ENCODE data around the gene DIS3L2.

DIS3L2 gene

DNA sequence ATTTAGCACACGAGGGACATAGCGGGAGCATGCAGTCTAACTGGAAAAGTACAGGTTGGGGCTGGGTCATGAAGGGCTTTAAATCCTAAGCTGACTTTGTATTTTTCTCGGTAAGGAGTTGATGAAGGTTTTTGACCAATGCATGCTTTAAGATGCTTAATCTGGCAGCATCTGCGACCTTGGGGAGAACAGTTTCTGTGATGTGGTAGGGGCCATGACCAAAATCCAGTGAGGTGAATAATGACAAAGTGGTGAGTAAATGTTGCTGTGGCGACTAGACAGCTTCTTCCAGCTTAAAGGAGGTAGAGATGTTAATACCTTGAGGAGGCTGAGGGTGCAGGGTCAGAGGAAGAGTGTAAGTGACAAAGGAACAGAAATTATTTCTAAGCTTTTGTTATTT, 242.4 kb downstream of the DIS3L2 start:
- DNase-seq, result no peak

DNA sequence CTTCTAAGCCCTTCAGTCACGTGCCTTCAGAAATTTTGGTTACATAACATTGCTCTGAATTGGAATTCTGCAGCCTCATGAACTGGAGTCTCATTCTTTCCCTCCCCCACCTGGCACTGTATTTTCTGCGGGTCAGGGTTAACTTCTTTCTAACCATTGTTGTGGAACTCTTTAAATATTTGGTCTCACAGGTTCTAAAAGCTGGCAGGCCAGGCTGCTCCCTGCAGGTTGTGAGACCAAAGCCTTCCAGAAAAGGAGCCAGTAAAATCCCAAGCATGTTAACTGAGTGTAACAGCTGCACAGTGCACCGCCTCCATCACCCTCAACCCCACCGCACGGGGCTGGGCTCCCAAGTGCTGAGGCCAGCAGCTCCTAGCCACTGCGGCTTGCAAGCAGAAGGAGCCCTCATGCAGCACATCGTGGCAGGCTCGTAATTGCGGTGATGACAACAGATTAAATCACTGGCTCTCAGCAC, 243.0 kb downstream of the DIS3L2 start:
- peak; percentile 70 for DNase-seq

DNA sequence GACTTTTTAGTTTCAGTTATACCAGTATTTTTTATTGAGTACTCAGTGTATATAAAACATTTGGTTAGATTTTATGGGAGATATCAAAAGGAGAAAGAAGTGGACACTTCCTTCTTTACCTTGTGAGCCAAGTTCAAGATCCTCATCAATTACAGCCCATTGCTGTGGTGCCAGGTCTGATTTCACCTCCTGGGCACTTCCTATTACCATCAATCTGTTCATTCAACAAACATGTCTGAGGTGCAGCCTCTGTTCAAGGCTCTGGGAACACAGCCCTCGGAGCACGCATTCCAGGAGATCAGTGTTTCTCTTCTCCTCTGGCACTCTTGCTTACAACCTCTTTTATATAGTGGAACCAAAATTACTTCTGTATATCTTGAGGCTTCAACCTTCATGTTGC, 245.7 kb downstream of the DIS3L2 start:
- DNase-seq, result no peak

DNA sequence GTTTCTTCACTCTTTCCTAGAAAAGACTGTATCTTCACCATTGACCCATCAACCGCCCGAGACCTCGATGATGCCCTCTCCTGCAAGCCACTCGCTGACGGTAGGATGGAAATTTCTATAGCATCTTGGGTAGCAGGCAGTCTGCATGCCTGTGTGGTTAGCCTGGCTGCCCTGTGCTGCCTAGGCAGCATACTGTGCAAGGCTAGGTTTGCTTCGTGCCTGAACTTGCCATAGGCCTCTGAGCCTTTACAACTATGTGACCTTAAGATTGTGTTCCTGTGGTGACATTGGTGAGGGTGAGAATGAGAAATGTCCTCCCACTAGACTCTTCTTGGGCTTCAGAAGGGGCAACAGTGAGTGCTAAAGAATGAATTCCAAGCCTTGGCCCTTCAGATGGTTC, 248.8 kb downstream of the DIS3L2 start:
- no peak for DNase-seq

DNA sequence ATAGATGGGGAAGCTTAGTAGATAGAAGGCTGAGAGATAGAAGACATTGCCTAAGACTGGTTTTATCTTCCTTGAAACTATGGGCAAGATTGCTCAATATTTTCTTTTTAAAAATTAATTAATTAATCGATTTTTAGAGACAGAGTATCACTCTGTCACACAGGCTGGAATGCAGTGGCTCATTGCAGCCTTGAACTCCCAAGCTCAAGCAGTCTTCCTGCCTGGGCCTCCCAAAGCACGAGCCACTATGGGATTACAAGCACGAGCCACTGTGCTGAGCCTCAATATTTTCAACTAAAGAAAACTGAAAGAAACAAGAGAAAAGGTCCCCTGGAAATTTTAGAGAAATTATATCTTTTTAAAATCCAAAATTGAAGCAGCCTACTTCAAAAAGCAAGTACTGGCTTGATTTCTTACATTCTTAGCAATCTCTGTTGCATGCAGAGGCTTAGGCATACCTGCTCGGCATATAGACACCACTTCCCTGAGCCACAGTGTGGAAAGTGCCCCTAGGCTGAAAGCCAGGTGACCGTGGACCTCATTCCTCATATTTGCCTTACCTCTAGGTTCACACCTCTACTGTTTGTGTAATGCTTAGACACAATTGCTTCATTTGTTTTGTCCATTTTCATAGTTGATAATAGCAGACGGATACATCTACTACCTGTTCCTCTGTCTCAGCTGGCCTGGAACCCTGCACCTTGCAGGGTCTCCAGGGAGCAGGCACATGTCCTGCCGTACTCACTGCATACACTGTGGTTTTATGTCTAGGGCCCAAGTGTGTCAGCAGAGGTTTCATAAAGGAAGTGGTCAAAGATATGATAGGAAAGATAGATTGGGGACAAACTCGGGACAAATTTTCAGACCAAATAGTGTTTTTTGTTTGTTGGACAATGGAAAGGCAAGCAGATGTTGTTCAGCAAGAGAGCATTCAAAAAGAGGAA, 250.5 kb downstream of the DIS3L2 start:
- no peak for DNase-seq

DNA sequence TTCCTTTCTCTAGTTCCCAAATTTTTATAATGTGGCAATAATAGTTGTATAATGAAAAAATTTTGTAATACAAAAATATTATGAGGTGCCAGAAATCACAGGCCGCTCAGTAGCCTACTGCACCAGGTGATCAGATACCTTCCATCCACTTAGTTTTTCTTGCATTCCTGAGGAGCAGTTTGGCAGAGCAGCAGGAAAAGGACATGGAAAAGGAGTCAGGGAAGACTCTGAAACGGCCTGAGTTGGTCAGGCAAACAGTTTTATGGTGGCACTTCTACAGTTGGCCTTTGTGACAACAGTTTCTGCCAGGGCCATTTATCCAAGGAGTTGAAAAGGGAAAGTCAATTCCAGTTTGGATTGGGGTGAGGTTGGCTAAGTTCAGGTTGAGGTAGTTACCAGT, 251.7 kb downstream of the DIS3L2 start:
- peak; percentile 41 for DNase-seq

DNA sequence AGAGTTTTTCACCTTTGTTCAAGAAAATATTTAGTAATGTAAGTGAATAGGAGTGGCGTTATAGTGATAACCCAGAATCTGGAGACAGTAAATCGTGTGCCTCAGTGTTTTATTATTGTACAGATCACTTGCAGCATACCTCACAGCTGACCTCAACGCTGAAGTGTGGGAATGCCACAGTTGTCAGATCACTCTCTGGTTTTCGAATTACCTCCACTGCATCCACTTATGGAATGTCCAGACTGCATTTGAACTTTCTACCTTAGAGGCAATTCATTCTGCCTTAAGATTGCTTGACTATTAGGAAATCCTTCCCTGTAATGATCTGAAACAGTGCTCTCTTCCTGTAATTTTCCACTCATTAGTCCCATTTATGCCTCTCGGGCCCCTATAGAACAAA, 252.5 kb downstream of the DIS3L2 start:
- DNase-seq, result no peak

DNA sequence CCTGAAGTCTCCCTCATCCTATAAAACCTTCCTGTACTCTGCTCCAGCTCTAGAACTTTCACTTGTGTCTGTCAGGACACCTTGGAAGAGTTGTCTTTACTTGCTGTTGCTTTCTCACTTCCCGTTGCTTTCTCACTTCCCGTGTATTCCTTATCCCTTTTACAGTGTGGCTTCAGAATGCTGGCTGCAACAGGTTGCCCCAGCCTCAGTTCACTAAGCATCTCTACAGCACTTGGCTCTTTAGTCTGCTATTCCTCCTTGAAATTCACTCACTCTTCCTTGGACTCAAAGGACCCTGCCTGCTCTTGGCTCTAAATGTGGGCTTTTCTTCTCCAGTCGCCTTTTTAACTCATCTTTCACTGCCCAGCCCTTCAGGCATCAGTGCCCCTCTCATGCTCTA, 254.5 kb downstream of the DIS3L2 start:
- no peak for DNase-seq

DNA sequence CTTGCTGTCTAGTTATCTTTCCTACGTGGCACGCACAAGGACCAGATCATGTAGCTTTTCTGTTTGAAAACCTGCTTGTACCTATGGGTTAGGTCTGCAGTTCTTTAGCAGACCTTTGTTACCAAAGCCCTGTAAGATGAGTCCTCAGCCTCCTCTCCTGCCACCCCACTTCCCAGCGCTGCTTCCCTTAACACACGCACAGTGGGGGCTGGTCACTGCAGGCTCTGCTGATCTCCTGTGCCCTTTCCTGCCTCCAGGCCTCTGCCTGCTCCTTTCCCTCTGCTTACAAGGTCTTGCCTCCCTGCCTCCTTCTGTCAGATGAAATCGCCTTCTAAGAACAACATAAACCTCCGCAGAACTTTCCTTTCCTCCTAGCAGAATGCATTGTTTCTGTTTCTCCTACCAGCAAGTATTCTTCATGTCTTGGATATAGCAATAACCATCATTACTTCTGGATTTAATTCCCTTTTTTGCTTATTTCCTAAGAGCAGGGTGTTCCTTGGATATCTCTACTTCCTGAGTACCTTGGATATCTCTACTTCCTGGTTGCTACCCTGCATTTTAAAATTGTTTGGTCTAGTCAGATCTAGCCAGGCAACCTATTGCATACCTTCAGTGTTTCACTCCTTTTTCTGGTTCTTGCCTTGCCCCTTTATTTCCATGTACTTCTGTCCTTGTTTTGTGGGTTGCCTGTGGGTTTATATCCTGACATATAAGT, 257.4 kb downstream of the DIS3L2 start:
- DNase-seq, result no peak

DNA sequence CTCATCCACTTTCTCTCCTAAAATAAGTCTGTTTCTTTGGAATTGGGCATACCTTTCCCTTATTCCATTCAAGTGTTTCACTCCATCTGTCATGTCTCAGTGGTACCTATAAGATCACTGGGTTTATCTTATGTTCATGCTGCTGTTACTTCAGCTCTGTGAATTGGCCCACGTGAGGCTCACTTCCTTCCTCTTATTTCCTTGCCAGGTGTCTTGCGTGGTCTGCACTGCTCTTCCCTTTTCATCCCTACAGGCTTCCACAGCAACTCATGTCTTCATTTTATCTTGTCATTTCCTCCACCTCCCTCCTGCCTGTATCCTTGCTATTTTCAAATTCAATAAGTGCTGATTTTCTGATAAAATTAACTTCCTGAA, 258.0 kb downstream of the DIS3L2 start:
- no peak for DNase-seq

DNA sequence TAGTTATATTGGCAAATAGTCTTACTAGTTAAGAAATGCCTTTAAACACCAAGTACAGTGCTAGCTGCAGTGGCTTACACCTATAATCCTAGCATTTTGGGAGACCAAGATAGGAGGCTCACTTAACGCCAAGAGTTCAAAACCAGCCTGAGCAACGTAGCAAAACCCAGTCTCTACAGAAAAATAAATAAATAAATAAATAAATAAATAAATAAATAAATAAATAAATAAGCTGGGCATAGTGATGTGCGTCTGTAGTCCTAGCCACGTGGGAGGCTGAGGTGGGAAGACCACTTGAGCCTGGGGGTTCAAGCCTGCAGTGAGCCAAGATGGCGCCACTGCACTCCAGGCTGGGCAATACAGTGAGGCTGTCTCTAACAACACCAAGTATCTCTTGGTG, 258.4 kb downstream of the DIS3L2 start:
- DNase-seq, result no peak

DNA sequence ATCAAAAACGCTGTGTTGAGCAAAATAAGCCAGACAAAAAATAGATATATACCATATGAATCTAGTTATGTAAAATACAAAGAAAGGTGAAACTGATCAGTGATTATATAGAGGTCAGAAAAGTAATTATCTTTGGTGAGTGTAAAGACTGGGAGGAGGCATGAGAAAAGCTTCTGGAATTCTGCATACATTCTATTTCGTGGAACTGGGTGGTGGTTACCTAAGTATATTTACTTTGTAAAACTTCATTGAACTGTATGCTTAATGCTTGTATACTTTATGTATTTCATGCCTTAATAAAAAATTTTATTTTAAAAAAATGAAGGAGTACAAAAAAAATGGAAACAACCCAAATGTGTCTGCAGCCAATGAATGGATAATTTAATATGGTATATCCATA, 263.9 kb downstream of the DIS3L2 start:
- no peak for DNase-seq

DNA sequence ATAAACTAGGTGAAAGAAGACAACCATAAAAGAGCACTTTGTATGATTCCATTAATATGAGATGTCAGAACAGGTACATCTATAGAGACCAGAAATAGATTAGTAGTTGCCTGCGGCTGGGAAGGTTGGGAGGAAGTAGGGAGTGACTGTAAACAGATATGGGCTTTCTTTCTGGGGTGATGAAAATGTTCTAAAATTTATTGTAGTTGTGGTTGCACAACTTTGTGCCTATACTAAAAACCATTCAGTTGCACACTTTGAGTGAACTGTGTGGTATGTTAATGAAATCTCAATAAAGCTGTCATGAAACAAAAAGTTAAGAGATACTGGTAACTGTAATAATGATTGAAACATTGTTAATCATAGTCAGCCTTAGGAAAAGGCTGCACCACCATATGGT, 264.4 kb downstream of the DIS3L2 start:
- no peak for DNase-seq

DNA sequence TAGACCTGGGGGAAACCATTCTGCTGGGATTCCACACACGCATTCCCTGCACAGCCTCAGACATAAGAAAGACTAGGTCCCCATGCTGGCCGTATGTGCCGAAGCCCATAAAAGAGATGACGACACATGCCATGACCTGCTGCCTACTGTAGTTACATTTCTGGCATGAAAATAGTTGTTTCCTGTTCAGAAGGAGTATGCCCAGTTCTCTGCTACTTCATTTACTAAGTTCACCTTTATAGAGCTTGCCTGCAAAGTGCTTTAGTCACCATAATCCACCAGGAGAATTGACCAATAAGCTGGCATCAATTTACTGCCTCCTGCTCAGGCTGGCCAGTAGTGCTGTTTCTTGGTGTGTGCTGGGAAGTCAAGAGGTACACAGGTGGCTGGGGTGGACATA, 266.8 kb downstream of the DIS3L2 start:
- DNase-seq, result no peak

DNA sequence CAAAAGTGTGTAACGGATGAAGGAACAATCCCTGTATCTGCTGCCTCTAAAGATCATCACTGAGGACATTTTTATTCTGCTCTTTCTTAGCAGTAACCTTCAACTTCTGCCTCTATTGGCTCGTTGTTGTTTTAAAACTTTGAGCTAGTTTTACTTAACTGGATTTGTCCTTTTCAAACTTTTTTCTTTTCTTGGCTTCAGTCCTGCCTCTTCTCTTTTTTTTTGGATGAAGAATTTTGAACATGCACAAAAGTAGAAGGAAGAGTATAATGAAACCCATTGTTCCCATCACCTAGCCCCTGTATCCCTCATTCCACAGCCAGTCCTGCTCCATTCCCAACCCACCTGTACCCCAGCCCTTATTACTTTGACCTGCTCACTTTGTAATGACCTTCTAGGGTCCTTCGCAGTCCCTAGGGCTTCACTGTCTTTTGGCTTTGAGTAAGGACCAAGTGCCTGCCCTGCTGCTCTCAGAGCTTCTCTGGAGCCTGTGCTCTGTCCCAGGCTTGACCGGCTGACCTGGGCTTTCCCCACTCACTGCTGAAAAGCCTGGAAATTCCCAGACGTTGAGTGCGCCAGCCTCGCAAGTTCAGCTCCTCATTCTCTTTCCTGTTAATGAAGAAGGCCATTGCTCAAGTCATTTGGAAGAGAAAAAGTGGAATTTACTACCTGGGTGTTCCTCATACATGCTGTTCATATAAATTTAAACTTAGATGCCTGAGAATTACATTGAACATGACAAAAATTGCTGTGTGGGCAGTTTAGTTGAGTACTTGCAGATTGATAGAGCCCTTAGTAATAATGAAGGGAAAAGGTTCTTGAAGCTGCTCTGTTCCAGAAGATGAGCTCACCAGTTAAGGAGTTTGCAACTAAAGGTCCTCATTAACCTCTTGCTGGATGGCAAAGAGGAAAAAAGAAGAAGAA, 267.7 kb downstream of the DIS3L2 start:
- DNase-seq, result no peak

DNA sequence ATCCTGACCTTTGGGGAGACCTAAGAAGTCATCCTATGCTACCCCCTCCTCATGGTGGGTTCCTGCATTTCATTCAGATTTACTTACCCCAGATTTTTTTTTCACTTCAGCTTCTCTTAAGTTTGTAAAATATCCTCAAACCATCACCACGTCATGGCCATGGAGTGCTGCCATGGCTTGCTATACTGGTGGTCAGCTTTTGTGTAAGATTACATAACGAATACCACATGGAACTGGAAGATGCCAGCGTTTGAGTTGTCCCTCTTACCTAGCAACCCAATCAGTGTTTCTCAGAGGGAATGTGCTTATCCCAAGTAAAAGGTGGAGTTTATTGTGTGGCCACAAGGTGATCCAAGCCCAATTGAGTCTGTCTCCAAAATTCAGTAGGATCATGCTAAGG, 268.4 kb downstream of the DIS3L2 start:
- no peak for DNase-seq

DNA sequence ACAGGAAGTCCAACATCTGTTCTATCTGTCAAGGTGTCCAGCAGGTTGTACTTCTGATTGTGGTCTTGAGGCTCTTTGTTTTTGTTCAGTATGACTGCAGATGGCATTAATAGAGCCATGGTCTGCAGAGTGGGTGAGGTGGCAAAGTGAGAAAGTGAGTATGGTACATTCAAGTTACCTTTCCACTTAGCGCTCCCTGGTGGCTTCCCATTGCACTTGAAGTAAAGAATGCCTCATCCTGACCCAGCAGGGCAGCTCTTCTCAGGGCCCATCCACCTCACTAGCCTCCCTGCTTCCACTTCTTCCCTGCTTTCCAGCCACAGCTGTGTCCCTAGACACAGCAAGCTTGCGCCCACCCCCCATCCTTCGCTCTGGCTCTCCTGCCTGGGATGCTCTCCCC, 269.0 kb downstream of the DIS3L2 start:
- no peak for DNase-seq

DNA sequence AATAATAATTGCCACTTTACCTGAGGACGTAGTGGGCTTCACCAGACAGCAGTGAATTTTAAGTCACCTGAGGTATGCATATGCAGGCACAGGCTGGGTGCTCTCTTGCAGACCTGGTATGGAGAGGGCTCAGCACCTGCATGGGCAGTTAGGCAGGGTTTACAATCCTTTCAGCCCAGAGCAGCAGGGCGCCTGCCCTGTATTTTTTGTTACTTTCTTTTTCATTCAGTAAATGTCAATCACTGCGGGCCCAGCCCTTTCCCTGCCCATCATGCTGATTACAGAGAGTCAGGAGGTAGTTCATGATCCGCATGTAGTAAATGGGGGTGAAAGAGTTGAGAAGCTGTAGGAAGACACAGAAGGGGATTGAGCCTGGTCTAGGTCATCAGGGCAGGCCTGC, 270.0 kb downstream of the DIS3L2 start:
- no peak for DNase-seq

DNA sequence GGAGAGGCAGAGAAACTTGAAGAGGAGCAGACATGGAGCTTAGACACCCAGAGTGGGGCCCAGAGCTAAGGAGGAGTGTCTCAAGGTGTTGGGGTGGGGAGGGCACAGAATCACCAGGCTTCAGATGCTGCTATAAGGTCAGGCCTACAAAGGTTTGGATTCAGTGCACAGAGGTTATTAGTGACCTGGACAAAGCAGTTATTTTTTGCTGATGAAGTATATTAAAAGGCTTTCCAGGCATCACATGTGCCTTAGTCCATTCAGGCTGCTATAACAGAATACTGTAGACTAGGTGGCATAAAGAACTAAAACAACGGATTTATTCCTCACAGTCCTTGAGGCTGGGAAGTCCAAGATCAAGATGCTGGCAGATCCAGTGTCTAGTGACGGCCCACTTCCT, 271.4 kb downstream of the DIS3L2 start:
- no peak for DNase-seq

DNA sequence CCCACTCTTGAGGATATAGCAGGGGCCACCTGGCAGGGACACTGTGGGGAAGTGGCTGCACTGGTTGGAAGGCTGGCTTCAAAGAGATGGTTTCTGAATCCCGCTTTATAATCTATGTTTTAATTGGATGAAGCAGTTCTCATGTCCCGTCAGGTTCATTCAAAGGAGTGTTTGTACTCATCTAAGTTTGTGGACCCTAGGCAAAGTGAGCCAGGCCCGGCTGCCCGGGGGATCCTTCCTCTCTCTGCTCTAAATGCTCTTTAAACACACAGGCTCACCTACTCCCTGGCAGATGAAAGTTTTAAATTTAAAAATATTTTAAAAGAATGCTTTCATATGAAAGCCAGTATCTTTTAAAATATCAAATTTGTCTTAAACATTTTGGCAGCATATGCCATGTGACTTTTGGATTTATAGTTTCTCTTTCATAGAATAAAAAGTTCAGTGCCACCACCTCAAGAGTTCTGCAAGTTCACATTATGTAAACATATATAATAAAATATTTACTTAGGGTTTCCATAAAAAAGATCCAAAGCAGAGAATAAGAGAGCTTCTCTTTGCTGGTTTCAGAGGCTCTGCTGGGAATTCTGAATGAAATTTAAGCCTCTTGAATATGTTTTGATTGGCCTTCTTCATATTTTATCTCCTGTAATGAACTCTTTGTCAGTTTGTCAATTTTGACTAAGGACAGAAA, 273.6 kb downstream of the DIS3L2 start:
- DNase-seq, result no peak

DNA sequence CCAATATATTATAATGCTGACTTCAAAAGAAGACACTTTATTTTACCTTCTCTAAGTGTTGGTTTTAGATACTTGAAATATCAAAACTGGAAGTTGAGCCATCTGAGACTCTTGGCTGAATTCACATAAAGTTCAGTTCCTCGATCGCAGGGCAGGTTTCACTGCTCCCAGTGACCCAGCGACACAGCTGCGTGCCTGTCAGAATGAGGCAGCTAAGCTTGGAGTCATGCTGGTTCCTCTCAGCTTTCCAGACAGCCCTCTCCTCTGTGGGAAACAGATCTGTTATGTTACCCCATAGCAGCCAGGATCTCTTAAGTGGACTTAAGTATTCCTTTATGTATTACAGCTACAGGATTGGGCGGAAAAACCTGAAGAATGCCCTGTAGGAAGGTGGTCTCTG, 274.2 kb downstream of the DIS3L2 start:
- no peak for DNase-seq

DNA sequence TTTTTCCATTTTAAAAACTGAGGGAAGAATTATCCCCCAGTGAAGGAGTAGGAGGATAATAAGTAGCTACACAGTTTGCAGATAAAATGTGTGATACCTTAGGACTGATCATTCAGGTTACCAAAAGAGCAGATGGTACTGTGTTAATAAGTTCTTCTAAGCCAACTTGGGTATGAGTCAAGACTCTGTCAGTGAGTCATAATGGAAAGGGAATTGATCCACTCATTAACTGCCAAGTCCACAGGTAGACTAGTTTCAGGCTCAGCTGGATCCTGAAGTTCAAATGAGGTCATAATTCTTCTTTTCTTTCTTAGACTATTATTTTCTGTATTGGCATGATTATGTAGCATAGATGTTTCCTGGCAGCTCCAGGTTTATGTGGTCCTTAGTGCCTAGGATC, 274.7 kb downstream of the DIS3L2 start:
- DNase-seq, result no peak

DNA sequence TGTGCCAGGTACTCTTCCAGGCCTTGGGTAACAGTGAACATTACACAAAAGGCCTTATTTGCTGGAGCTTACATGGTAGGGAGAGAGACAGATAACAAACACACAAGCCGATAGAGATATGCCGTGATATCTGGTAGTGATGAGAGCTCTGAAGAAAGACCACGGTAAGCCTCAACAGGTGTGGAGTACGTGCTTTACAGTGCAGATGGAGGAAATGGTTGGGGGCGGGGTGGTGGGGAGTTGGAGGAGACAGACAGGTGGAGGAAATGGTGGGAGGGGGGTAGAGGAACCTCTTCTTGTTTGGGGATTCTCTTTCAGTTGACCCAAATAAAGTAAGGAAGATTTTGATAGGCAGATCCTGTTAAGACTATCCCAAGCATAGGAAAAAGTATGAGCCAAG, 276.0 kb downstream of the DIS3L2 start:
- DNase-seq, result no peak

Data from femur (tissue), 1 donor.